ENCODE data around the gene CDKAL1.

DNA sequence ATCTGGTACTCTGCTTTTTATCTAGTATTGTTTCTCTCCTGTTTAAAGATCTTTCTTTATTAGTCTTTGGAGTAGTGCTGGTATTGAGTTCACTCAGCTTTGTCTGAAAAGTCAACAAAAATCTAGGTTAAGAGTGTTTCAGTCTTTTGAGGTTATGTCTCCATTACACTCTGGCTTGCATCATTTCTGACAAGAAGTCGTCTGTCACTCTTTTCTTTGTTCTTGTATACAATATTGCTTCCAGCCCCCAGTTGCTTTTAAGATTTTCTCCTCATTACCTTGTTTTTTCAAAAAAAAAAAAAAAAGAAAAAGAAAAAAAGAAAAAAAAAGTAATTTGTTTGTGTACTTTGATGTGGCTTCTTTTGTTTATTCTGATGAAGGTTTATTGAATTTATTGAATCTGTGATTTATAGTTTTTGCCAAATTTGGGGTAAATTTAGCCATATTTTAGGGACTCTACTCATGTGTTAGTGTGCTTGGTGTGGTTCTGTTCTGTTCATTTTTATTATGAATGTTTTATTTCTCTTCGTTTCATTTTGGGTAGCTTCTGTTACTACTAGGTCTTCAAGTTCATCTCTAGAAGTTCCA, 408.9 kb downstream of the CDKAL1 start:
- TF ChIP-seq, protein P1, sequence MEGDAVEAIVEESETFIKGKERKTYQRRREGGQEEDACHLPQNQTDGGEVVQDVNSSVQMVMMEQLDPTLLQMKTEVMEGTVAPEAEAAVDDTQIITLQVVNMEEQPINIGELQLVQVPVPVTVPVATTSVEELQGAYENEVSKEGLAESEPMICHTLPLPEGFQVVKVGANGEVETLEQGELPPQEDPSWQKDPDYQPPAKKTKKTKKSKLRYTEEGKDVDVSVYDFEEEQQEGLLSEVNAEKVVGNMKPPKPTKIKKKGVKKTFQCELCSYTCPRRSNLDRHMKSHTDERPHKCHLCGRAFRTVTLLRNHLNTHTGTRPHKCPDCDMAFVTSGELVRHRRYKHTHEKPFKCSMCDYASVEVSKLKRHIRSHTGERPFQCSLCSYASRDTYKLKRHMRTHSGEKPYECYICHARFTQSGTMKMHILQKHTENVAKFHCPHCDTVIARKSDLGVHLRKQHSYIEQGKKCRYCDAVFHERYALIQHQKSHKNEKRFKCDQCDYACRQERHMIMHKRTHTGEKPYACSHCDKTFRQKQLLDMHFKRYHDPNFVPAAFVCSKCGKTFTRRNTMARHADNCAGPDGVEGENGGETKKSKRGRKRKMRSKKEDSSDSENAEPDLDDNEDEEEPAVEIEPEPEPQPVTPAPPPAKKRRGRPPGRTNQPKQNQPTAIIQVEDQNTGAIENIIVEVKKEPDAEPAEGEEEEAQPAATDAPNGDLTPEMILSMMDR (IDR thresholded peaks at IDR 0.05 in 8 of 11, conservative IDR thresholded peaks at IDR 0.05 in 3 of 11): no peak
- no peak for TF ChIP-seq POLR2A (IDR thresholded peaks at IDR 0.05)
- TF ChIP-seq POLR2AphosphoS5 (IDR thresholded peaks at IDR 0.05): no peak

Data from spleen (tissue), 7 donors.